WTC11 (cell line): Measurements from ENCODE around the gene MCUR1. TPM values are rescaled to one million over a fixed set of nuclear protein-coding genes. Genes with fewer than 3 reads are reported as not detected.

Experiments used
- ATAC-seq: fragments of 200-7000 bp; cut with Tn5 transposase; 2 replicates; pipeline ENCODE4 v1.10.0; 2021; ENCODE audit warnings: mild to moderate bottlenecking, moderate library complexity
- CTCF ChIA-PET: fragments of 300-600 bp; sonication (Branson Sonifier 250); formaldehyde crosslinking; loops from one replicate; lab custom pipeline; 2021; ENCODE audit warnings: antibody characterized with exemption; lab: Charles Lee
- POLR2A ChIA-PET: fragments of 350-600 bp; sonication (Branson Sonifier 250); formaldehyde crosslinking; loops from one replicate; lab custom pipeline; 2021; ENCODE audit warnings: antibody characterized with exemption; lab: Charles Lee
- DNase-seq: peaks from one replicate; pipeline ENCODE4 v3.0.0; 2021; ENCODE audit warnings: low spot score
- H3K27ac Mint-ChIP-seq: 2 replicates; pipeline ENCODE4 v1.8.0; 2021; ENCODE audit warnings: mixed read lengths
- H3K27me3 Mint-ChIP-seq: 2 replicates; pipeline ENCODE4 v1.8.0; 2021; ENCODE audit warnings: low read depth, mild to moderate bottlenecking, moderate library complexity, mixed read lengths
- H3K36me3 Mint-ChIP-seq: 2 replicates; pipeline ENCODE4 v1.8.0; 2021; ENCODE audit warnings: mixed read lengths
- H3K4me1 Mint-ChIP-seq: 2 replicates; pipeline ENCODE4 v1.8.0; 2022; ENCODE audit warnings: mixed read lengths
- H3K4me3 Mint-ChIP-seq: 2 replicates; pipeline ENCODE4 v1.8.0; 2021; ENCODE audit warnings: mild to moderate bottlenecking, moderate library complexity, mixed read lengths
- H3K9me3 Mint-ChIP-seq: 2 replicates; pipeline ENCODE4 v1.8.0; 2021; ENCODE audit warnings: mixed read lengths
- CBFB ChIP-seq: sonication (generic); formaldehyde crosslinking; IDR thresholded peaks from 2 replicates; pipeline ENCODE4 v1.8.1; 2022; ENCODE audit warnings: mild to moderate bottlenecking, low read depth, missing genetic modification reagents
- CREM ChIP-seq: sonication (generic); formaldehyde crosslinking; IDR thresholded peaks from 2 replicates; pipeline ENCODE4 v1.8.1; 2022; ENCODE audit warnings: mild to moderate bottlenecking, missing genetic modification reagents, moderate library complexity
- EMX1 ChIP-seq: fragments of 250-450 bp; sonication (Bioruptor Pico); IDR thresholded peaks from 2 replicates; pipeline ENCODE4 v1.8.0; 2021; ENCODE audit warnings: mild to moderate bottlenecking
- IRF2 ChIP-seq: sonication (generic); formaldehyde crosslinking; IDR thresholded peaks from 2 replicates; pipeline ENCODE4 v1.8.0; 2022; ENCODE audit warnings: low read depth, missing genetic modification reagents, borderline replicate concordance
- MXD4 ChIP-seq: fragments of 250-450 bp; sonication (Bioruptor Pico); IDR thresholded peaks from 2 replicates; pipeline ENCODE4 v1.8.0; 2021; ENCODE audit warnings: mild to moderate bottlenecking, moderate library complexity, borderline replicate concordance
- SMAD3 ChIP-seq: sonication (generic); formaldehyde crosslinking; IDR thresholded peaks from 2 replicates; pipeline ENCODE4 v1.8.0; 2022; ENCODE audit warnings: missing genetic modification reagents, mild to moderate bottlenecking, borderline replicate concordance
- TEAD1 ChIP-seq: sonication (generic); formaldehyde crosslinking; IDR thresholded peaks from 2 replicates; pipeline ENCODE4 v1.8.0; 2022; ENCODE audit warnings: mild to moderate bottlenecking, missing genetic modification reagents
- TEAD4 ChIP-seq: sonication (generic); formaldehyde crosslinking; IDR thresholded peaks from 2 replicates; pipeline ENCODE4 v1.8.0; 2022; ENCODE audit warnings: mild to moderate bottlenecking, missing genetic modification reagents
- ZNF138 ChIP-seq: sonication (generic); formaldehyde crosslinking; conservative IDR thresholded peaks from 2 replicates; pipeline ENCODE4 v1.8.1; 2022; ENCODE audit warnings: mild to moderate bottlenecking, moderate library complexity, missing genetic modification reagents
- ZNF263 ChIP-seq: sonication (generic); formaldehyde crosslinking; IDR thresholded peaks from 2 replicates; pipeline ENCODE4 v1.8.1; 2022; ENCODE audit warnings: low read depth, mild to moderate bottlenecking, moderate library complexity, missing genetic modification reagents
- total RNA-seq: library from RNA; stranded (reverse); gene quantifications from 3 replicates; pipeline ENCODE4 v1.2.3, GENCODE V29; 2021
- TF ChIP-seq, protein P1 (sequence below): sonication (generic); formaldehyde crosslinking; IDR thresholded peaks from 2 replicates; pipeline ENCODE4 v1.8.1; 2022; ENCODE audit warnings: mild to moderate bottlenecking, moderate library complexity, missing genetic modification reagents
- TF ChIP-seq, protein P2 (sequence below): sonication (generic); formaldehyde crosslinking; IDR thresholded peaks from 2 replicates; pipeline ENCODE4 v1.8.0; 2022; ENCODE audit warnings: mild to moderate bottlenecking, missing genetic modification reagents
- TF ChIP-seq, protein P3 (sequence below): fragments of 250-450 bp; sonication (Bioruptor Pico); conservative IDR thresholded peaks from 2 replicates; pipeline ENCODE4 v1.9.0; 2021; ENCODE audit warnings: mild to moderate bottlenecking
- TF ChIP-seq, protein P4 (sequence below): sonication (generic); formaldehyde crosslinking; IDR thresholded peaks from 2 replicates; pipeline ENCODE4 v1.8.0; 2022; ENCODE audit warnings: mild to moderate bottlenecking, missing genetic modification reagents
- TF ChIP-seq, protein P5 (sequence below): sonication (generic); formaldehyde crosslinking; IDR thresholded peaks from 2 replicates; pipeline ENCODE4 v1.8.1; 2023; ENCODE audit warnings: mild to moderate bottlenecking, missing genetic modification reagents, borderline replicate concordance
- TF ChIP-seq, protein P6 (sequence below): sonication (generic); formaldehyde crosslinking; IDR thresholded peaks from 2 replicates; pipeline ENCODE4 v1.8.0; 2022; ENCODE audit warnings: missing genetic modification reagents

Gene MCUR1
- total RNA-seq, 1 experiment from 2014 or later, result 28.1 TPM

DNA sequence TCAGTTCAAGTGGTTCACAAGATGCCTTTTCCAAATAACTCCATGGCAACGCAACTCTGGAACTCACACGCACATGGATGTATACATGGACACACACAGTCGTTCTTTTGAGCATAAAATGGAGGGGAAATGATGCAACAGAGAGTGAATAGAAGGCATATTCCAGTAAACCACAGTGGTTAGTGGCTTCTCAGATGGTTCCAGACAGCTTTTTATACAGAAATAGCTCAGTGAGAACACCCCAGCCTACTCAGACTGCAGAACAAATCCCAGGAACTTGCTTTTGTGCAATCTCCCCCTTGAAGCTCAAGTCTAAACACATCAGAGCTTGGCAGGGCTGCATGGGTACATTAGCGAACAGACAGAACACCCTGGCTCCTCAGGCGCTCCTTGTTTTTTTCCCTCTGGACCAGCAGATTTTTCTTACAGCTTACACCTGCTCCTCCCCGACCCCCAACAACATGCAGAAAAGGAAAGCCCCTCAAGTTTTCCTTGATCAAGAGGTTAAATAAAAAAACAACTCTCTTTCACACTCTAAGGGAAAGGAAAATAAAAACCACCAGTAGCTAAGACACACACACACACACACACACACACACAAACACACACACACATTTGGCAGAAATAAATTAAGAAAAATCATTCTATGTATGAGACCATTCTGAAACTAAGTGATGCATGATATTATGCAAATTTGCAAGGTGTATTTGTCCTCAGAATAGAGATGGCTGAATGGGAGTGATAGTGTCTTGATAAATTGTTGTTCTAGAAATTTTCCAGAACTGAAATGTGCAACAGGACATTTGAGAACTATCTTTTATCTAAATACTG is 51.5 kb downstream of the MCUR1 start:
- POLR2A ChIA-PET, result no interaction called here
- DNase-seq, result no peak
- H3K9me3 Mint-ChIP-seq, result no peaks in the 10 kb centered on the region
- ATAC-seq, result no peak
- CTCF ChIA-PET, result interaction anchor here (0.6 kb wide), 1 partner anchor 13 kb away, joined by 3 read pairs; no protein-coding TSS in a partner anchor
- H3K4me3 Mint-ChIP-seq, result no peak overlapping the region
- TF ChIP-seq, protein P1, sequence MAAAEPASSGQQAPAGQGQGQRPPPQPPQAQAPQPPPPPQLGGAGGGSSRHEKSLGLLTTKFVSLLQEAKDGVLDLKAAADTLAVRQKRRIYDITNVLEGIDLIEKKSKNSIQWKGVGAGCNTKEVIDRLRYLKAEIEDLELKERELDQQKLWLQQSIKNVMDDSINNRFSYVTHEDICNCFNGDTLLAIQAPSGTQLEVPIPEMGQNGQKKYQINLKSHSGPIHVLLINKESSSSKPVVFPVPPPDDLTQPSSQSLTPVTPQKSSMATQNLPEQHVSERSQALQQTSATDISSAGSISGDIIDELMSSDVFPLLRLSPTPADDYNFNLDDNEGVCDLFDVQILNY (CRISPR knock-in tag), result no peak
- TF ChIP-seq, protein P2, sequence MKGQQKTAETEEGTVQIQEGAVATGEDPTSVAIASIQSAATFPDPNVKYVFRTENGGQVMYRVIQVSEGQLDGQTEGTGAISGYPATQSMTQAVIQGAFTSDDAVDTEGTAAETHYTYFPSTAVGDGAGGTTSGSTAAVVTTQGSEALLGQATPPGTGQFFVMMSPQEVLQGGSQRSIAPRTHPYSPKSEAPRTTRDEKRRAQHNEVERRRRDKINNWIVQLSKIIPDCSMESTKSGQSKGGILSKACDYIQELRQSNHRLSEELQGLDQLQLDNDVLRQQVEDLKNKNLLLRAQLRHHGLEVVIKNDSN (CRISPR knock-in tag), result no peak
- TF ChIP-seq, protein P3, sequence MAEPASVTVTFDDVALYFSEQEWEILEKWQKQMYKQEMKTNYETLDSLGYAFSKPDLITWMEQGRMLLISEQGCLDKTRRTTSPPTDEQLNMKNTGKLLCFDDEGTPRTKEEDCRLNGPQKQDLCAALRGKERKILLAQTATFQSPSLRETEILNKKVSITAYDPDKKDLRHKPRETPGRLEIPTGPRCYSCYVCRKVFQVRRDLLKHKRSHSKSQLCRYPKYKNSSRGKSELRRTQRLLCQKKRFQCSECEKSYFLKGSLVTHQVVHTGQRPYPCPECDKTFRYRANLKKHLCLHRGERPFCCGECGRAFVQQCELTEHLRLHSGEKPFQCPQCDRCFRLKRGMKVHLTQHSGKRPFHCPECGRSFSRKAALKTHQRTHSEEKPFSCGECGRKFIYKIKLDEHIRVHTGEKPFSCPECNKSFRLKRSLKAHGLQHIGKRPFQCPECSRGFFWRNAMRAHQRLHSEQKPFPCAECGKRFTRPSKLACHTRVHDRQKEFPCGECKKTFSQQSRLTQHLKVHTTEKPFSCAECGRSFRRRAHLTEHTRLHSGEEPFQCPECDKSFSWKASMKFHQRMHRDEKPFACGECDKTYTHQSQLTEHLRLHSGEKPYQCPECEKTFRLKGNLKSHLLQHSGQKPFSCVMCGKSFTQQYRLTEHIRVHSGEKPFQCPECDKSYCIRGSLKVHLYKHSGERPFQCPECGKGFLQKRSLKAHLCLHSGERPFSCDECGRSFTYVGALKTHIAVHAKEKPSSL (CRISPR knock-in tag), result no peak
- TF ChIP-seq TEAD1, result no peak
- no peak for TF ChIP-seq MXD4 (CRISPR knock-in tag)
- TF ChIP-seq ZNF263, result no peak
- no peak for TF ChIP-seq SMAD3 (CRISPR knock-in tag)
- TF ChIP-seq, protein P4, sequence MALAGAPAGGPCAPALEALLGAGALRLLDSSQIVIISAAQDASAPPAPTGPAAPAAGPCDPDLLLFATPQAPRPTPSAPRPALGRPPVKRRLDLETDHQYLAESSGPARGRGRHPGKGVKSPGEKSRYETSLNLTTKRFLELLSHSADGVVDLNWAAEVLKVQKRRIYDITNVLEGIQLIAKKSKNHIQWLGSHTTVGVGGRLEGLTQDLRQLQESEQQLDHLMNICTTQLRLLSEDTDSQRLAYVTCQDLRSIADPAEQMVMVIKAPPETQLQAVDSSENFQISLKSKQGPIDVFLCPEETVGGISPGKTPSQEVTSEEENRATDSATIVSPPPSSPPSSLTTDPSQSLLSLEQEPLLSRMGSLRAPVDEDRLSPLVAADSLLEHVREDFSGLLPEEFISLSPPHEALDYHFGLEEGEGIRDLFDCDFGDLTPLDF (CRISPR knock-in tag), result no peak
- TF ChIP-seq CBFB (CRISPR knock-in tag), result no peak
- no peak for TF ChIP-seq IRF2 (CRISPR knock-in tag)
- TF ChIP-seq CREM, result no peak
- TF ChIP-seq EMX1 (CRISPR knock-in tag), result no peak
- TF ChIP-seq TEAD4 (CRISPR knock-in tag), result no peak
- TF ChIP-seq ZNF138, result no peak
- TF ChIP-seq, protein P5, sequence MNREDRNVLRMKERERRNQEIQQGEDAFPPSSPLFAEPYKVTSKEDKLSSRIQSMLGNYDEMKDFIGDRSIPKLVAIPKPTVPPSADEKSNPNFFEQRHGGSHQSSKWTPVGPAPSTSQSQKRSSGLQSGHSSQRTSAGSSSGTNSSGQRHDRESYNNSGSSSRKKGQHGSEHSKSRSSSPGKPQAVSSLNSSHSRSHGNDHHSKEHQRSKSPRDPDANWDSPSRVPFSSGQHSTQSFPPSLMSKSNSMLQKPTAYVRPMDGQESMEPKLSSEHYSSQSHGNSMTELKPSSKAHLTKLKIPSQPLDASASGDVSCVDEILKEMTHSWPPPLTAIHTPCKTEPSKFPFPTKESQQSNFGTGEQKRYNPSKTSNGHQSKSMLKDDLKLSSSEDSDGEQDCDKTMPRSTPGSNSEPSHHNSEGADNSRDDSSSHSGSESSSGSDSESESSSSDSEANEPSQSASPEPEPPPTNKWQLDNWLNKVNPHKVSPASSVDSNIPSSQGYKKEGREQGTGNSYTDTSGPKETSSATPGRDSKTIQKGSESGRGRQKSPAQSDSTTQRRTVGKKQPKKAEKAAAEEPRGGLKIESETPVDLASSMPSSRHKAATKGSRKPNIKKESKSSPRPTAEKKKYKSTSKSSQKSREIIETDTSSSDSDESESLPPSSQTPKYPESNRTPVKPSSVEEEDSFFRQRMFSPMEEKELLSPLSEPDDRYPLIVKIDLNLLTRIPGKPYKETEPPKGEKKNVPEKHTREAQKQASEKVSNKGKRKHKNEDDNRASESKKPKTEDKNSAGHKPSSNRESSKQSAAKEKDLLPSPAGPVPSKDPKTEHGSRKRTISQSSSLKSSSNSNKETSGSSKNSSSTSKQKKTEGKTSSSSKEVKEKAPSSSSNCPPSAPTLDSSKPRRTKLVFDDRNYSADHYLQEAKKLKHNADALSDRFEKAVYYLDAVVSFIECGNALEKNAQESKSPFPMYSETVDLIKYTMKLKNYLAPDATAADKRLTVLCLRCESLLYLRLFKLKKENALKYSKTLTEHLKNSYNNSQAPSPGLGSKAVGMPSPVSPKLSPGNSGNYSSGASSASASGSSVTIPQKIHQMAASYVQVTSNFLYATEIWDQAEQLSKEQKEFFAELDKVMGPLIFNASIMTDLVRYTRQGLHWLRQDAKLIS (CRISPR knock-in tag), result no peak
- TF ChIP-seq, protein P6, sequence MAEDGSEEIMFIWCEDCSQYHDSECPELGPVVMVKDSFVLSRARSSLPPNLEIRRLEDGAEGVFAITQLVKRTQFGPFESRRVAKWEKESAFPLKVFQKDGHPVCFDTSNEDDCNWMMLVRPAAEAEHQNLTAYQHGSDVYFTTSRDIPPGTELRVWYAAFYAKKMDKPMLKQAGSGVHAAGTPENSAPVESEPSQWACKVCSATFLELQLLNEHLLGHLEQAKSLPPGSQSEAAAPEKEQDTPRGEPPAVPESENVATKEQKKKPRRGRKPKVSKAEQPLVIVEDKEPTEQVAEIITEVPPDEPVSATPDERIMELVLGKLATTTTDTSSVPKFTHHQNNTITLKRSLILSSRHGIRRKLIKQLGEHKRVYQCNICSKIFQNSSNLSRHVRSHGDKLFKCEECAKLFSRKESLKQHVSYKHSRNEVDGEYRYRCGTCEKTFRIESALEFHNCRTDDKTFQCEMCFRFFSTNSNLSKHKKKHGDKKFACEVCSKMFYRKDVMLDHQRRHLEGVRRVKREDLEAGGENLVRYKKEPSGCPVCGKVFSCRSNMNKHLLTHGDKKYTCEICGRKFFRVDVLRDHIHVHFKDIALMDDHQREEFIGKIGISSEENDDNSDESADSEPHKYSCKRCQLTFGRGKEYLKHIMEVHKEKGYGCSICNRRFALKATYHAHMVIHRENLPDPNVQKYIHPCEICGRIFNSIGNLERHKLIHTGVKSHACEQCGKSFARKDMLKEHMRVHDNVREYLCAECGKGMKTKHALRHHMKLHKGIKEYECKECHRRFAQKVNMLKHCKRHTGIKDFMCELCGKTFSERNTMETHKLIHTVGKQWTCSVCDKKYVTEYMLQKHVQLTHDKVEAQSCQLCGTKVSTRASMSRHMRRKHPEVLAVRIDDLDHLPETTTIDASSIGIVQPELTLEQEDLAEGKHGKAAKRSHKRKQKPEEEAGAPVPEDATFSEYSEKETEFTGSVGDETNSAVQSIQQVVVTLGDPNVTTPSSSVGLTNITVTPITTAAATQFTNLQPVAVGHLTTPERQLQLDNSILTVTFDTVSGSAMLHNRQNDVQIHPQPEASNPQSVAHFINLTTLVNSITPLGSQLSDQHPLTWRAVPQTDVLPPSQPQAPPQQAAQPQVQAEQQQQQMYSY (CRISPR knock-in tag), result no peak
- TF ChIP-seq, all 79 proteins: peak for 0
- H3K36me3 Mint-ChIP-seq, result no peaks in the 10 kb centered on the region
- H3K27me3 Mint-ChIP-seq, result no peaks in the 10 kb centered on the region
- H3K4me1 Mint-ChIP-seq, result peaks cover 17% of the 10 kb centered on the region
- no peak overlapping the region for H3K27ac Mint-ChIP-seq
